ENCODE measurements around the gene ATP6V1G1.
A peak's percentile ranks its signal among the peaks of the same experiment; 100 is the strongest.
"Not testable (repeated sequence)": the region's sequence is repeated elsewhere in the genome, so short reads cannot be mapped to it uniquely, and the experiment has no call there.

Gene ATP6V1G1

GRCh38 chr9:114559830-114560513, 27.6 kb upstream of the ATP6V1G1 start:
- TF ChIP-seq JUND (IDR thresholded peaks at IDR 0.05; ENCODE audit: low read depth): no peak
- in situ Hi-C loops (cut with HindIII; ENCODE audit: low pct_unique_long_range_greater_than_20kb, low sequenced_read_pairs): no loop called here
- DNase-seq (ENCODE audit: low read depth in 1 of 2, low spot score in 1 of 2): no peak

GRCh38 chr9:114560956-114561355, 26.6 kb upstream of the ATP6V1G1 start:
- no peak for TF ChIP-seq JUND (IDR thresholded peaks at IDR 0.05; ENCODE audit: low read depth)
- in situ Hi-C loops (cut with HindIII; ENCODE audit: low pct_unique_long_range_greater_than_20kb, low sequenced_read_pairs): no loop called here
- DNase-seq (ENCODE audit: low read depth in 1 of 2, low spot score in 1 of 2): no peak

GRCh38 chr9:114561771-114562170, 25.8 kb upstream of the ATP6V1G1 start:
- in situ Hi-C loops (cut with HindIII; ENCODE audit: low pct_unique_long_range_greater_than_20kb, low sequenced_read_pairs): no loop called here
- no peak for DNase-seq (ENCODE audit: low read depth in 1 of 2, low spot score in 1 of 2)
- TF ChIP-seq JUND (IDR thresholded peaks at IDR 0.05; ENCODE audit: low read depth): no peak

GRCh38 chr9:114565204-114565603, 22.4 kb upstream of the ATP6V1G1 start:
- no peak for TF ChIP-seq JUND (IDR thresholded peaks at IDR 0.05; ENCODE audit: low read depth)

GRCh38 chr9:114570742-114571141, 16.8 kb upstream of the ATP6V1G1 start:
- TF ChIP-seq JUND (IDR thresholded peaks at IDR 0.05; ENCODE audit: low read depth): no peak

More at GRCh38 chr9:114565204-114565603, 22.4 kb upstream of the ATP6V1G1 start:
- DNase-seq (ENCODE audit: low read depth in 1 of 2, low spot score in 1 of 2): no peak
- in situ Hi-C loops (cut with HindIII; ENCODE audit: low pct_unique_long_range_greater_than_20kb, low sequenced_read_pairs): no loop called here

GRCh38 chr9:114571391-114571790, 16.2 kb upstream of the ATP6V1G1 start:
- in situ Hi-C loops (cut with HindIII; ENCODE audit: low pct_unique_long_range_greater_than_20kb, low sequenced_read_pairs): no loop called here
- no peak for DNase-seq (ENCODE audit: low read depth in 1 of 2, low spot score in 1 of 2)
- TF ChIP-seq JUND (IDR thresholded peaks at IDR 0.05; ENCODE audit: low read depth): no peak

More at GRCh38 chr9:114570742-114571141, 16.8 kb upstream of the ATP6V1G1 start:
- no peak for DNase-seq (ENCODE audit: low read depth in 1 of 2, low spot score in 1 of 2)
- in situ Hi-C loops (cut with HindIII; ENCODE audit: low pct_unique_long_range_greater_than_20kb, low sequenced_read_pairs): no loop called here

- no peak for TF ChIP-seq JUND (IDR thresholded peaks at IDR 0.05; ENCODE audit: low read depth)
- no peak for DNase-seq (ENCODE audit: low read depth in 1 of 2, low spot score in 1 of 2)
- in situ Hi-C loops (cut with HindIII; ENCODE audit: low pct_unique_long_range_greater_than_20kb, low sequenced_read_pairs): no loop called here
Measured at GRCh38 chr9:114572199-114572598, 15.4 kb upstream of the ATP6V1G1 start.

GRCh38 chr9:114574438-114574837, 13.1 kb upstream of the ATP6V1G1 start:
- DNase-seq (ENCODE audit: low read depth in 1 of 2, low spot score in 1 of 2): no peak
- in situ Hi-C loops (cut with HindIII; ENCODE audit: low pct_unique_long_range_greater_than_20kb, low sequenced_read_pairs): no loop called here
- TF ChIP-seq JUND (IDR thresholded peaks at IDR 0.05; ENCODE audit: low read depth): no peak

- in situ Hi-C loops (cut with HindIII; ENCODE audit: low pct_unique_long_range_greater_than_20kb, low sequenced_read_pairs); DNase-seq (ENCODE audit: low read depth in 1 of 2, low spot score in 1 of 2): not testable (repeated sequence)
Measured at GRCh38 chr9:114576779-114577178, 10.8 kb upstream of the ATP6V1G1 start.

- DNase-seq (ENCODE audit: low read depth in 1 of 2, low spot score in 1 of 2); in situ Hi-C loops (cut with HindIII; ENCODE audit: low pct_unique_long_range_greater_than_20kb, low sequenced_read_pairs): not testable (repeated sequence)
Measured at GRCh38 chr9:114578134-114578533, 9.4 kb upstream of the ATP6V1G1 start.

- TF ChIP-seq JUND (IDR thresholded peaks at IDR 0.05; ENCODE audit: low read depth): no peak
- in situ Hi-C loops (cut with HindIII; ENCODE audit: low pct_unique_long_range_greater_than_20kb, low sequenced_read_pairs): no loop called here
- DNase-seq (ENCODE audit: low read depth in 1 of 2, low spot score in 1 of 2): peak in 1 of 2 experiments; percentile 38
Measured at GRCh38 chr9:114580609-114581193, 6.9 kb upstream of the ATP6V1G1 start.

- in situ Hi-C loops (cut with HindIII; ENCODE audit: low pct_unique_long_range_greater_than_20kb, low sequenced_read_pairs): no loop called here
- TF ChIP-seq JUND (IDR thresholded peaks at IDR 0.05; ENCODE audit: low read depth): no peak
- DNase-seq (ENCODE audit: low read depth in 1 of 2, low spot score in 1 of 2): no peak
Measured at GRCh38 chr9:114583371-114584155, 4.0 kb upstream of the ATP6V1G1 start.

GRCh38 chr9:114588210-114588609, 641 bp downstream of the ATP6V1G1 start:
- peak in 1 of 2 experiments; percentile 33 for DNase-seq (ENCODE audit: low read depth in 1 of 2, low spot score in 1 of 2)
- no peak for TF ChIP-seq JUND (IDR thresholded peaks at IDR 0.05; ENCODE audit: low read depth)
- in situ Hi-C loops (cut with HindIII; ENCODE audit: low pct_unique_long_range_greater_than_20kb, low sequenced_read_pairs): no loop called here
